Thyroid gland (tissue), 4 donors: ENCODE measurements around the gene CLMP. TPM values are rescaled to one million over a fixed set of nuclear protein-coding genes. Genes with fewer than 3 reads are reported as not detected.

ENCODE experiments used
- DNase-seq, 2 donors: peaks; one replicate each; pipeline ENCODE4 v3.0.0-alpha.2; 2019
- H3K27ac ChIP-seq, 3 donors: fragments of 200-600 bp; sonication (generic); 1 replicate in 2 of 3; 2 replicates in 1 of 3; pipeline ENCODE4 v1.5.1; 2016 to 2019; ENCODE audit warnings: mild to moderate bottlenecking in 1 of 3, moderate library complexity in 1 of 3
- H3K27me3 ChIP-seq: fragments of 200-600 bp; sonication (generic); one replicate; pipeline ENCODE4 v1.5.1; 2019
- H3K36me3 ChIP-seq, 2 donors: fragments of 200-600 bp; sonication (generic); one replicate each; pipeline ENCODE4 v1.5.1; 2016 to 2019
- H3K4me1 ChIP-seq, 2 donors: fragments of 200-600 bp; sonication (generic); one replicate each; pipeline ENCODE4 v1.5.1; 2017 to 2019
- H3K4me3 ChIP-seq, 3 donors: fragments of 200-600 bp; sonication (generic); replicated peaks in 1 of 3; 1 replicate in 2 of 3; 2 replicates in 1 of 3; pipeline ENCODE4 v1.5.1; 2016; ENCODE audit warnings: mild to moderate bottlenecking in 1 of 3
- H3K9me3 ChIP-seq: fragments of 200-600 bp; sonication (generic); one replicate; pipeline ENCODE4 v1.5.1; 2017
- POLR2A ChIP-seq, 2 donors: fragments of 450-650 bp; IDR thresholded peaks; one replicate each; pipeline ENCODE4 v1.6.1; 2017; ENCODE audit warnings: antibody characterized with exemption in 2 of 2, mild to moderate bottlenecking in 2 of 2, moderate library complexity in 1 of 2
- WGBS, 2 donors: methylation state at CpG; one replicate each; pipeline ENCODE4 v1.1.5; 2017; 5-methylcytosine and 5-hydroxymethylcytosine counted together
- intact Hi-C: fragments of 100-400 bp; cut with DNase I; formaldehyde crosslinking; loops from one replicate; pipeline ENCODE4 v1.15.1; 2023
- total RNA-seq, 4 donors: library from RNA; depleted of rRNA; stranded (reverse); fragments of >200 nt; gene quantifications; one replicate each; pipeline ENCODE4 v1.2.3, GENCODE V29; 2016
- TF ChIP-seq, protein P1 (sequence below), 6 experiments: fragments of 200-600 bp in 3 of 6; fragments of 450-650 bp in 3 of 6; sonication (generic) in 3 of 6; IDR thresholded peaks; one replicate each; pipeline ENCODE4 v1.5.1; 2016 to 2019; ENCODE audit warnings: antibody characterized with exemption in 6 of 6, mild to moderate bottlenecking in 2 of 6, inconsistent platforms in 1 of 6, moderate library complexity in 1 of 6

CLMP gene
- total RNA-seq, 4 donors from 2014 or later: 4.9 to 13.2 (median 9.3) TPM

DNA sequence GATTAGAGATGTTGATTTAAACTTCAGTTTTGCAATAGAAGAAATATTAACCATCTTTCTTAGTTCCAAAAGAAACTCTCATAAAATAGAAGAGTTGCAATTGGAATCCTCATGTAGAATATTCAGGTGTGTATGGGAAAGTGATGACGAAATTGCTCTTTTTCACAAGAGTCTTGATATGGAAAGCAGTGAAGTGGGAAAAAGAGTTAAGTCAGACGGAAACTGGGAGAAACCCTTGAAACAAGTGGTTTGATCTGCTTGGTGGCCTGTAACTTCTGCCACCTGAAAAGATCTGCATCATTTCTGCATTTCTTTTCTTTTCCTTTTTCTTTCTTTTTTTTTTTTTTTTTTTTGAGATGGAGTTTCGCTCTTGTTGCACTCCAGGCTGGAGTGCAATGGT lies 41.8 kb upstream of the CLMP start:
- Histone ChIP-seq H3K4me3 (no peak overlapping the region), H3K27me3 (no peaks in the 10 kb centered on the region), H3K4me1 (peaks cover 7 to 8% of the 10 kb centered on the region in 2 donors), H3K9me3 (no peaks in the 10 kb centered on the region), H3K36me3 (no peaks in the 10 kb centered on the region), H3K27ac (no peak overlapping the region)
- peak; percentile 7 to 20 for DNase-seq
- WGBS, 2 donors: 35 to 49% methylated on average over 3 of the region's 3 CpGs
- intact Hi-C loops: no loop called here
- TF ChIP-seq POLR2A (IDR thresholded peaks at IDR 0.05): no peak
- TF ChIP-seq, protein P1, sequence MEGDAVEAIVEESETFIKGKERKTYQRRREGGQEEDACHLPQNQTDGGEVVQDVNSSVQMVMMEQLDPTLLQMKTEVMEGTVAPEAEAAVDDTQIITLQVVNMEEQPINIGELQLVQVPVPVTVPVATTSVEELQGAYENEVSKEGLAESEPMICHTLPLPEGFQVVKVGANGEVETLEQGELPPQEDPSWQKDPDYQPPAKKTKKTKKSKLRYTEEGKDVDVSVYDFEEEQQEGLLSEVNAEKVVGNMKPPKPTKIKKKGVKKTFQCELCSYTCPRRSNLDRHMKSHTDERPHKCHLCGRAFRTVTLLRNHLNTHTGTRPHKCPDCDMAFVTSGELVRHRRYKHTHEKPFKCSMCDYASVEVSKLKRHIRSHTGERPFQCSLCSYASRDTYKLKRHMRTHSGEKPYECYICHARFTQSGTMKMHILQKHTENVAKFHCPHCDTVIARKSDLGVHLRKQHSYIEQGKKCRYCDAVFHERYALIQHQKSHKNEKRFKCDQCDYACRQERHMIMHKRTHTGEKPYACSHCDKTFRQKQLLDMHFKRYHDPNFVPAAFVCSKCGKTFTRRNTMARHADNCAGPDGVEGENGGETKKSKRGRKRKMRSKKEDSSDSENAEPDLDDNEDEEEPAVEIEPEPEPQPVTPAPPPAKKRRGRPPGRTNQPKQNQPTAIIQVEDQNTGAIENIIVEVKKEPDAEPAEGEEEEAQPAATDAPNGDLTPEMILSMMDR (IDR thresholded peaks at IDR 0.05): no peak

DNA sequence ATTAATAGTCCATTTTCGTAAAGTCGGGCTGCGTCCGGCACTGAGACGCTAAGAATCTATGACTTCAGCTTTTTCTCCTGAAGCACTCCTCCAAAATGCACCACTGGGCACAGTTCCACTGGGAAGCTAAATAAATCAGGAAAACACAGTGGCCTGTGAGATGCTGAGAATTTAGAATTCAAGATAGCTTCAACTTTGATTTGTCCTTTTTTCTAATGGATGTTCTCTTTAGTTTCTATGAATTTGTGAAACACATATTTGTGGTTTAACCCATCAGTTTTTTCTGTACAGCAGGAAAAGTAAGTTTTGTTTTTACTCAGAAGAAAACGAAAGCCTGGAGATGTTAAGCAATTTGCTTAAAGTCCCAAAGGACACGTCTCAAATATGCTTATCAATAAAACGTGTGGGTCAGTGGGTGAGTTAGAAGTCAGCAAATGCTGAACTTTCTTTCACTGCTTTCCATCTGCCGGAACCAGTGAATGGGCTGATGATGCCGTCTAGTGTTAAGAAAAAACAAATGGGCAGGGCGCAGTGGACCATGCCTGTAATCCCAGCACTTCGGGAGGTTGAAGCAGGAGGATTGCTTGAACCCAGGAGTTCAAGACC lies 40.7 kb upstream of the CLMP start:
- Histone ChIP-seq H3K4me1 (peaks cover 7 to 8% of the 10 kb centered on the region in 2 donors), H3K4me3 (no peak overlapping the region), H3K9me3 (no peaks in the 10 kb centered on the region), H3K27ac (peak overlapping the region; percentile 15 to 58 (median 26)), H3K36me3 (no peaks in the 10 kb centered on the region), H3K27me3 (no peaks in the 10 kb centered on the region)
- TF ChIP-seq, protein P1 (IDR thresholded peaks at IDR 0.05): no peak
- TF ChIP-seq POLR2A (IDR thresholded peaks at IDR 0.05): no peak
- 37 to 43% methylated on average over 12 of the region's 12 CpGs for WGBS, 2 donors
- peak; percentile 76 to 79 for DNase-seq
- intact Hi-C loops: no loop called here

DNA sequence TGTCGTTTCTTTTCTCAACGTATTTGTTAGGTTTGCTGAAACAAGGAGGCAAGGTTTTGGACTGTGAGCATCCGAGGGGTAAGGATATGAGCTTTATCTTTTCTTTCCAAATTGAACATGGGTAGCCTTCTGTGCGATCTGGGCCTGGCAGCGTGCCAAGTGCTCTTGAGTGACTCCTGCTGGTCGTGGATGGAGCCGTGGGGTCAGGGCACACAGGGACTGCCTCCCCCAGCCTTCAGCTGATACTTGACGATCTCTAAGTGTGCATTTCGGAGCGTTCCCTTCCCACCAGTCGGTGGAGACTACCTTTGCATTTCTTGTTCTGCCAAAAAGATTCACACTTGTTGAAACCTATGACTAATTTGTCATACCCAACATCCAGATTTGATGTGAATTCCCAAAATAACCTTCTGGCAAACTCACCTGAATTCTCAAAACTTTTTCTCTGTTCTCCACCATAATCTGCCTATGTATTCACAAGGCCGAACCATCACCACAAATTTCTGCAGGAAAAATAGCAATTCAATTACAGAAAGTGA lies 40.1 kb upstream of the CLMP start:
- no peaks in the 10 kb centered on the region for H3K9me3 ChIP-seq
- no peak for TF ChIP-seq POLR2A (IDR thresholded peaks at IDR 0.05)
- TF ChIP-seq, protein P1 (IDR thresholded peaks at IDR 0.05): peak; percentile 10 to 86 (median 52)
- H3K4me1 ChIP-seq: peaks cover 7 to 8% of the 10 kb centered on the region in 2 donors
- WGBS, 2 donors: 43% methylated on average over 12 of the region's 12 CpGs
- peak overlapping the region; percentile 15 to 58 (median 26) for H3K27ac ChIP-seq
- no peak overlapping the region for H3K4me3 ChIP-seq
- peak; percentile 49 to 60 for DNase-seq
- no peaks in the 10 kb centered on the region for H3K36me3 ChIP-seq
- H3K27me3 ChIP-seq: no peaks in the 10 kb centered on the region
- intact Hi-C loops: no loop called here

DNA sequence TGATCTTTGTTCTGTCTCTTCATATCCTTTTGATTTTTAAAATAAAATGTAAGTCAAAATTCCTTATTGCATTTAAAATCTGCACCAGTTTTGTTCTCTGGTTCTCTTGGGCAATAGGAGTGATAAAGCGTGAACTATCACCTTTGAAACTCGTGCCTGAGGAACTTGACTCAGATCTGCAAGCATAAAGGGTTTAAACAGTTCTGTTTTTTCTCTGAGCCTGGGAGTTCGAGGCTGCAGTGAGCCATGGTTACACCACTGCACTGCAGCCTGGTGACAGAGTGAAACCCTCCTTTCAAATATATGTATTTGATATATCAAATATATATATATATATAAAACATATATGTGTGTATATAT lies 38.9 kb upstream of the CLMP start:
- intact Hi-C loops: no loop called here
- no peak for DNase-seq
- Histone ChIP-seq H3K27ac (no peak overlapping the region), H3K4me1 (peaks cover 7 to 8% of the 10 kb centered on the region in 2 donors), H3K27me3 (no peaks in the 10 kb centered on the region), H3K4me3 (no peak overlapping the region), H3K9me3 (no peaks in the 10 kb centered on the region), H3K36me3 (no peaks in the 10 kb centered on the region)
- 81 to 89% methylated on average over 3 of the region's 3 CpGs for WGBS, 2 donors
- TF ChIP-seq, protein P1 (IDR thresholded peaks at IDR 0.05): no peak
- TF ChIP-seq POLR2A (IDR thresholded peaks at IDR 0.05): no peak

DNA sequence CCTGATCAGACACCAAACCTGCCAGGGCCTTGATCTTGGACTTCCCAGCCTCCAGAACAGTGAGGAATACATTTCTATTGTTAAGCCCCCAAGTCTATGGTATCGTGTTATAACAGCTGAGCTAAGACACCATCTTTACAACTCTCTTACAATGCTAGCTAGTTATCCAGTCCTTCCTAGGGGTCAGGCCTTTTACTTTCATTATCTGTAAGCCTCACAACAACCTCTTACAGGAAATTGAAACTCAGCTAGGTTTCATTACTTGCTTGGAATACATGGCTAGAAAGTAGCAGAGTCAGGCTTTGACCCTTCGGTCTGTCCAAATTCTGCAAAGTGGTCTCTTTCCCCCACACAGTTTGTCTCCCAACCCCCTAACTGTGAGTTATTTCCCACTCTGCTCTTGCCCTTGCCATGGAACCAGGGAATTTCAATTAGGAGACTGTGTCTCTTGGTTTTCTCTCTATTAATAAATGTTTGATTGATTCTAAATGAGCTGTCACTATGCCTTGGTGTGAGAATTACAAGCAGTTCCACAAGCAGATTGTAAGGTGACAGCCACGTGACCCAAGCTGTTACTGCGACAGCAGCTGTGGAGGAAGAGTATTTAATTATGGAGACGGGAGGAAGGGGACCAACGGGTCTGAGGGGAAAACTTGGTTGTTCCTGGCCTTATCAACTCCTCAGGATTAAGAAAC lies 38.4 kb upstream of the CLMP start:
- H3K9me3 ChIP-seq: no peaks in the 10 kb centered on the region
- H3K4me1 ChIP-seq: peaks cover 7 to 8% of the 10 kb centered on the region in 2 donors
- intact Hi-C loops: no loop called here
- no peak overlapping the region for H3K4me3 ChIP-seq
- WGBS, 2 donors: 81 to 91% methylated on average over 6 of the region's 6 CpGs
- TF ChIP-seq, protein P1 (IDR thresholded peaks at IDR 0.05): no peak
- TF ChIP-seq POLR2A (IDR thresholded peaks at IDR 0.05): no peak
- H3K27me3 ChIP-seq: no peaks in the 10 kb centered on the region
- no peak overlapping the region for H3K27ac ChIP-seq
- no peaks in the 10 kb centered on the region for H3K36me3 ChIP-seq
- no peak for DNase-seq
